ENCODE measurements around the gene MRTFB. TPM values are rescaled to one million over a fixed set of nuclear protein-coding genes. Genes with fewer than 3 reads are reported as not detected.

MRTFB gene
- total and polyA plus RNA-seq, 2 of the 13 experiments (the other 11 are each of a cell fraction or from before 2014, with no cell fraction given) = 11.4 to 14.0 TPM

DNA sequence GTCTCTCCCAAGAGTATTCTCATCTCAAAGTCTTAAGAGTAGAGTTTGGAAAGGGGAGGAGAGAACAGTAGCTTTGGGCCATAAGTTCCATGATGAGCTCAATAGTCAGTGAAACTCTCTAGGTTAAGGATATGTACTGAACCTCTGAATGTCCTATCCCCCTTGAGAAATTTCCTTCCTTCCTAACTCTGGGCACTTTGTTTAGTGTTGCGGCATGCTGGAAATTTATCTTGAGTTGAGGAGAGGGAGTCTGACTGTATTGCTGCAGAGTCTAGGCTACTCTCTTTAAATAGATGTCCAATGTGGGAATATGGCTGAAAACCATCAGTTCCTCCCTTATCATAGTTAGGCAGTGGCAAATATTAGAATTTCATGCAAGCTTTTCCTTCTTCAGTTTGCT lies 16.1 kb downstream of the MRTFB start (continued):
- TF ChIP-seq CSRNP2 (CRISPR knock-in tag; conservative IDR thresholded peaks at IDR 0.05; ENCODE audit: low read depth) (no peak), ZNF446 (CRISPR knock-in tag; IDR thresholded peaks at IDR 0.05) (no peak), ZNF572 (CRISPR knock-in tag; IDR thresholded peaks at IDR 0.05) (no peak), KDM5B (CRISPR knock-in tag; IDR thresholded peaks at IDR 0.05; ENCODE audit: borderline replicate concordance) (no peak), RORA (CRISPR knock-in tag; IDR thresholded peaks at IDR 0.05) (no peak), ATRX (CRISPR knock-in tag; IDR thresholded peaks at IDR 0.05; ENCODE audit: borderline replicate concordance) (no peak), SNRNP70 (IDR thresholded peaks at IDR 0.05; ENCODE audit: low read depth, low read length) (no peak)

GRCh38 chr16:14087590-14088154 lies 16.6 kb downstream of the MRTFB start:
- no TSS peak for BruUV-seq (replicated peaks)
- H3K9me3 ChIP-seq (ENCODE audit: low read length) = no peaks in the 10 kb centered on the region
- intact Hi-C loops (cut with micrococcal nuclease; ENCODE audit: unreplicated experiment) = no loop called here
- in situ Hi-C loops (cut with HindIII; ENCODE audit: extremely low pct_ligation_motif_present, low pct_unique_long_range_greater_than_20kb) = no loop called here
- peak overlapping the region in 2 of 3 experiments; percentile 36 to 49; a peak in 2 of 6 replicates for H3K4me3 ChIP-seq (replicated peaks in 1 of 3; ENCODE audit: insufficient read depth in 1 of 3, low read depth in 2 of 3, low read length in 3 of 3)
- H3K9ac ChIP-seq (ENCODE audit: insufficient read depth, low read depth, low read length) = peak overlapping the region; percentile 55; the same call in 1 of the 2 replicates
- peaks cover 32% of the 10 kb centered on the region for H3K4me1 ChIP-seq (ENCODE audit: insufficient read depth, low read length)
- H3K27ac ChIP-seq (ENCODE audit: extremely low read length, insufficient read depth, low read length) = peak overlapping the region; percentile 67
- no peak overlapping the region for H2AFZ ChIP-seq (ENCODE audit: low read length)
- ChIA-PET POLR2A (interaction anchor here (0.6 to 1.5 kb wide), 6 partner anchors 9 to 100 kb away, joined by 3 to 5 read pairs (median 3); no protein-coding TSS in a partner anchor), CTCF (ENCODE audit: low intra/inter-chr PET ratio, low total read pairs) (no interaction called here)
- peaks cover 6 to 10% of the 10 kb centered on the region in 2 experiments; a peak in 2 of 5 replicates for H3K36me3 ChIP-seq (replicated peaks in 1 of 2; ENCODE audit: control insufficient read depth in 1 of 2, insufficient read depth in 2 of 2, low read length in 2 of 2)
- DNase-seq (ENCODE audit: low spot score) (no peak), FAIRE-seq (peak; percentile 39), ATAC-seq (peak; percentile 44)
- no peaks in the 10 kb centered on the region for H4K20me1 ChIP-seq (ENCODE audit: insufficient read depth, low read length)
- peaks cover 55% of the 10 kb centered on the region for H3K79me2 ChIP-seq (ENCODE audit: insufficient read depth, low read length)
- peak overlapping the region; percentile 75 for H3K4me2 ChIP-seq (ENCODE audit: low read depth, low read length)
- 23% methylated on average over 3 of the region's 3 CpGs for WGBS (ENCODE audit: low lambda C conversion rate)
- H3K27me3 ChIP-seq (ENCODE audit: control insufficient read depth in 1 of 2, insufficient read depth in 2 of 2, low read length in 2 of 2) = no peaks in the 10 kb centered on the region
- TF ChIP-seq ARID2 (CRISPR knock-in tag; IDR thresholded peaks at IDR 0.05; ENCODE audit: borderline replicate concordance) = 0 out of 2 replicates have a peak, but pooled peaks have one; percentile 36
- 0 out of 2 replicates have a peak, but pooled peaks have one; percentile 67 for TF ChIP-seq NAIF1 (CRISPR knock-in tag; IDR thresholded peaks at IDR 0.05; ENCODE audit: borderline replicate concordance)
- TF ChIP-seq ZNF678 (CRISPR knock-in tag; IDR thresholded peaks at IDR 0.05) = no peak
- TF ChIP-seq TOPORS (CRISPR knock-in tag; IDR thresholded peaks at IDR 0.05) = 0 out of 2 replicates have a peak, but pooled peaks have one; percentile 12
- peak; percentile 35; the same call in 1 of the 2 replicates for TF ChIP-seq MED13 (CRISPR knock-in tag; IDR thresholded peaks at IDR 0.05)
- TF ChIP-seq ZNF589 (CRISPR knock-in tag; conservative IDR thresholded peaks at IDR 0.05) = 0 out of 2 replicates have a peak, but pooled peaks have one; percentile 31
- TF ChIP-seq, protein P1, sequence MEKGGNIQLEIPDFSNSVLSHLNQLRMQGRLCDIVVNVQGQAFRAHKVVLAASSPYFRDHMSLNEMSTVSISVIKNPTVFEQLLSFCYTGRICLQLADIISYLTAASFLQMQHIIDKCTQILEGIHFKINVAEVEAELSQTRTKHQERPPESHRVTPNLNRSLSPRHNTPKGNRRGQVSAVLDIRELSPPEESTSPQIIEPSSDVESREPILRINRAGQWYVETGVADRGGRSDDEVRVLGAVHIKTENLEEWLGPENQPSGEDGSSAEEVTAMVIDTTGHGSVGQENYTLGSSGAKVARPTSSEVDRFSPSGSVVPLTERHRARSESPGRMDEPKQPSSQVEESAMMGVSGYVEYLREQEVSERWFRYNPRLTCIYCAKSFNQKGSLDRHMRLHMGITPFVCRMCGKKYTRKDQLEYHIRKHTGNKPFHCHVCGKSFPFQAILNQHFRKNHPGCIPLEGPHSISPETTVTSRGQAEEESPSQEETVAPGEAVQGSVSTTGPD (CRISPR knock-in tag; IDR thresholded peaks at IDR 0.05) = no peak
- no peak for TF ChIP-seq SOX13 (IDR thresholded peaks at IDR 0.05)
- TF ChIP-seq SOX13 (CRISPR knock-in tag; conservative IDR thresholded peaks at IDR 0.05 in 1 of 2, IDR thresholded peaks at IDR 0.05 in 1 of 2) = no peak
- TF ChIP-seq NCOA5 (CRISPR knock-in tag; IDR thresholded peaks at IDR 0.05) = 0 out of 2 replicates have a peak, but pooled peaks have one; percentile 43
- peak; percentile 19 for TF ChIP-seq DBP (CRISPR knock-in tag; IDR thresholded peaks at IDR 0.05; ENCODE audit: not compliant biosample characterization)
- TF ChIP-seq ZMAT5 (CRISPR knock-in tag; IDR thresholded peaks at IDR 0.05; ENCODE audit: borderline replicate concordance, low read depth) = no peak

Measured in HepG2 (cell line).